SK-MEL-5 (cell line): Measurements from ENCODE around the gene KLK2. TPM values are rescaled to one million over a fixed set of nuclear protein-coding genes. Genes with fewer than 3 reads are reported as not detected.

Experiments
- DNase-seq: peaks from one replicate; pipeline ENCODE4 v3.0.0-alpha.2; 2016; ENCODE audit warnings: low read depth, low spot score
- in situ Hi-C: cut with HindIII; loops from 2 replicates; pipeline ENCODE4 v1.10.0; 2016; ENCODE audit warnings: low sequenced_read_pairs, high pct_unique_total_duplicates, low pct_unique_long_range_greater_than_20kb
- total RNA-seq: library from RNA; depleted of rRNA; stranded (reverse); fragments of >200 nt; shearing (Covaris generic); gene quantifications from 2 replicates; pipeline ENCODE4 v1.2.3, GENCODE V29; 2014

The KLK2 gene
- total RNA-seq, 1 experiment from 2014 or later, result 2.0 TPM

DNA sequence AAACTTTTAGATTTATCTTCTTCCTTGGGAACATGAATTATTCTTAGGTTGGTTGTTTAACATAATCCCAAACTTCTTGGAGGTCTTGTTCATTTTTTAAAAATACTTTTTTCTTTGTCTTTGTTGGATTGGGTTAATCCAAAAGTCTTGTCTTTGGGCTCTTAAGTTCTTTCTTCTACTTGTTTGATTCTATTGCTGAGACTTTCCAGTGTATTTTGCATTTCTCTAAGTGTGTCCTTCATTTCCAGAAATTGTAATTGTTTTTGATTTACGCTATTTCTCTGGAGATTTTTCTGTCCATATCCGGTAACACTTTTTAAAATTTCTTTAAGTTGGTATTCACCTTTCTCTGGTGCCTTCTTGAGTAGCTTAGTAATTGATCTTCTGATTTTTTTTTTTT is 30.0 kb upstream of the KLK2 start:
- in situ Hi-C loops, result no loop called here
- no peak for DNase-seq

GRCh38 chr19:50843701-50844221 is 29.5 kb upstream of the KLK2 start:
- DNase-seq, result no peak
- in situ Hi-C loops, result no loop called here

DNA sequence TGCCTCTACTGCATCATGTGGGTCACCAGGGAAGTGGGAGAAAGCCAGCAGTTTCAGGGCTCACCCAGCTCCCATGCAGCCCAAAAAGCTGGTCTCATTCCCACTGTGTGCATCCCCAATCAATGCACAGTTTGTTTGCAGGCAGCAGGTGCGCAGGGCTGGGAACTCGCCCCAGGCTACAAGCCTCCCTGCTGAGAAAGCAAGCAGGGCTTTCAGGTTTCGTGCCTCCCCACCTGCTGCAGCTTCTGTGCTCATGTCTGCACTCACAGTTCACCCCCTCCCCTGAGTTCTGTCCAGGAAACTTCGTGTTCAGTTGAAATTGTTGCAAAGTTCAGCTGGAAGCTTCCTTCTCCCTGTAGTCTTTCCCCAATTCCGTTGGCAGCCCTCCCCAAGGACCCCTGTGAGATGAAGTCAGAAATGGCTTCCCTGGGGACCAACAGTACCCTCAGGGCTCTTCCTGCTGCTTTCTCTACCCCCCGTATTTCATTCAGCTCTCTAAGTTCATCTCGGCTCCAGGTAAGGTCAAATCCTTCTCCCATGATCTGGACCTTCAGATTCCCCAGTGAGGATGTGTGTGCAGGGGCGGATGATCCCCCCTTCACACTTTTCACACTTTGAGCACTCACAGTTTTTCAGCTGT is 28.8 kb upstream of the KLK2 start:
- DNase-seq, result no peak
- in situ Hi-C loops, result no loop called here

- no peak for DNase-seq
Measured at GRCh38 chr19:50850738-50851137, 22.5 kb upstream of the KLK2 start.

DNA sequence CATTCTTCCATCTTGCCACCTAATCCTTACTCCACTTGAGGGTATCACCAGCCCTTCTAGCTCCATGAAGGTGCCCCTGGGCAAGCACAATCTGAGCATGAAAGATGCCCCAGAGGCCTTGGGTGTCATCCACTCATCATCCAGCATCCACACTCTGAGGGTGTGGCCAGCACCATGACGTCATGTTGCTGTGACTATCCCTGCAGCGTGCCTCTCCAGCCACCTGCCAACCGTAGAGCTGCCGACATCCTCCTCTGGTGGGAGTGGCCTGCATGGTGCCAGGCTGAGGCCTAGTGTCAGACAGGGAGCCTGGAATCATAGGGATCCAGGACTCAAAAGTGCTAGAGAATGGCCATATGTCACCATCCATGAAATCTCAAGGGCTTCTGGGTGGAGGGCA is 21.6 kb upstream of the KLK2 start:
- no peak for DNase-seq
- in situ Hi-C loops, result no loop called here

More at GRCh38 chr19:50850738-50851137, 22.5 kb upstream of the KLK2 start:
- in situ Hi-C loops, result no loop called here

- no peak for DNase-seq
- in situ Hi-C loops, result no loop called here
Measured at GRCh38 chr19:50854636-50855410, 18.4 kb upstream of the KLK2 start, which contains the start of gene KLK3. KLK3 (plus strand) TSS chr19:50854915; CDS start chr19:50854956, 41 bp downstream.

GRCh38 chr19:50857366-50857765 is 15.9 kb upstream of the KLK2 start:
- DNase-seq, result no peak
- in situ Hi-C loops, result no loop called here

DNA sequence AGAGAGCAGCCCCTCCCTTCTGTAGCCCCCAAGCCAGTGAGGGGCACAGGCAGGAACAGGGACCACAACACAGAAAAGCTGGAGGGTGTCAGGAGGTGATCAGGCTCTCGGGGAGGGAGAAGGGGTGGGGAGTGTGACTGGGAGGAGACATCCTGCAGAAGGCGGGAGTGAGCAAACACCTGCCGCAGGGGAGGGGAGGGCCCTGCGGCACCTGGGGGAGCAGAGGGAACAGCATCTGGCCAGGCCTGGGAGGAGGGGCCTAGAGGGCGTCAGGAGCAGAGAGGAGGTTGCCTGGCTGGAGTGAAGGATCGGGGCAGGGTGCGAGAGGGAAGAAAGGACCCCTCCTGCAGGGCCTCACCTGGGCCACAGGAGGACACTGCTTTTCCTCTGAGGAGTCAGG is 14.4 kb upstream of the KLK2 start:
- no peak for DNase-seq
- in situ Hi-C loops, result no loop called here

DNA sequence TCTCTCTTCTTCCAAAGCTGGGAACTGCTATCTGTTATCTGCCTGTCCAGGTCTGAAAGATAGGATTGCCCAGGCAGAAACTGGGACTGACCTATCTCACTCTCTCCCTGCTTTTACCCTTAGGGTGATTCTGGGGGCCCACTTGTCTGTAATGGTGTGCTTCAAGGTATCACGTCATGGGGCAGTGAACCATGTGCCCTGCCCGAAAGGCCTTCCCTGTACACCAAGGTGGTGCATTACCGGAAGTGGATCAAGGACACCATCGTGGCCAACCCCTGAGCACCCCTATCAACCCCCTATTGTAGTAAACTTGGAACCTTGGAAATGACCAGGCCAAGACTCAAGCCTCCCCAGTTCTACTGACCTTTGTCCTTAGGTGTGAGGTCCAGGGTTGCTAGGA is 13.4 kb upstream of the KLK2 start:
- no peak for DNase-seq

GRCh38 chr19:50861010-50861409 is 12.2 kb upstream of the KLK2 start:
- no peak for DNase-seq
- in situ Hi-C loops, result no loop called here

More for the DNA sequence above, 13.4 kb upstream of the KLK2 start:
- in situ Hi-C loops, result no loop called here

GRCh38 chr19:50861496-50862286 is 11.5 kb upstream of the KLK2 start:
- no peak for DNase-seq
- in situ Hi-C loops, result no loop called here

DNA sequence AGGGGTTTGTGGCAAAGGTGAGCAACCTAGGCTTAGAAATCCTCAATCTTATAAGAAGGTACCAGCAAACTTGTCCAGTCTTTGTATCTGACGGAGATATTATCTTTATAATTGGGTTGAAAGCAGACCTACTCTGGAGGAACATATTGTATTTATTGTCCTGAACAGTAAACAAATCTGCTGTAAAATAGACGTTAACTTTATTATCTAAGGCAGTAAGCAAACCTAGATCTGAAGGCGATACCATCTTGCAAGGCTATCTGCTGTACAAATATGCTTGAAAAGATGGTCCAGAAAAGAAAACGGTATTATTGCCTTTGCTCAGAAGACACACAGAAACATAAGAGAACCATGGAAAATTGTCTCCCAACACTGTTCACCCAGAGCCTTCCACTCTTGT is 3.8 kb upstream of the KLK2 start:
- in situ Hi-C loops, result no loop called here
- no peak for DNase-seq

GRCh38 chr19:50870417-50871089 is 2.7 kb upstream of the KLK2 start:
- in situ Hi-C loops, result no loop called here
- DNase-seq, result peak; percentile 93

DNA sequence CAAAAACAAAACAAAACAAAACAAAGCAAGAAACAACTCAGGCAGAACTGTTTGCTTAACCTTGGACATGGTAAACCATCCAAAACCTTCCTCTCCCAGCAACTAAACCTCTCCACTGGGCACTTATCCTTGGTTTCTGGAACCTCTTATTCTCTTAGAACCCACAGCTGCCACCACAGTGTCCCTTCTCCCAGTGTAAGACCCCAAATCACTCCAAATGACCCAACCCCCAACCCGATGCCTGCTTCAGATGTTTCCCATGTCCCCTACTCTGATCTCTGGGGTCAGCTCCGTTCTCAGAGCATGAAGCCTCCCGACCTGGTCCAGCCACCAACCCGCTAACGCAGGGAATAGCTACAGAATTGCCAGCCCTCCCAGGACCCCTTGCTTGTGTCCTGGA is 972 bp downstream of the KLK2 start:
- no peak for DNase-seq
- in situ Hi-C loops, result no loop called here

GRCh38 chr19:50875795-50876422 is 2.7 kb downstream of the KLK2 start:
- no peak for DNase-seq
- in situ Hi-C loops, result no loop called here

- in situ Hi-C loops, result no loop called here
- DNase-seq, result no peak
Measured at GRCh38 chr19:50876456-50876855, 3.2 kb downstream of the KLK2 start.

GRCh38 chr19:50877338-50877737 is 4.1 kb downstream of the KLK2 start:
- in situ Hi-C loops, result no loop called here
- DNase-seq, result no peak
